Measurements from ENCODE around the gene CHRNA3.

Gene CHRNA3

DNA sequence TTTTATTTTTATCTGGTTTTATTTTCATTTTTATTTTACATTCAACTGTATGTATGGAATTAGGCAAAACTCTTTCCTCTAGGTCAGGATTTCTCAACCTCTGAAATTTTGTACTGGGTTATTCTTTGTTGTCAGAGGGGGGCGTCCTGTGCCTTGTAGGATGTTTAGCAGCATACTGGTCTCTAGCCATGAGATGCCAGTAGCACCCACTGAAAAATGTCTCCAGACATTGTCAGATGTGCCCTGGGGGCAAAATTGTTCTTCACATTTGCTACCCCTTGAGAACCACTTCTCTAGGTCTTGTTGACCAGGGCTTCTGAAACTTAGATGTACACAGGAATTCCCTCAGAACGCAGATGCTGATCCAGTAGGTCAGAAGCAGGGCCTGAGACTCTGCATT is 50.1 kb downstream of the CHRNA3 start:
- Histone ChIP-seq H2AFZ (no peak overlapping the region), H3K36me3 (ENCODE audit: control insufficient read depth, insufficient read depth, low read length) (no peaks in the 10 kb centered on the region), H3K4me1 (no peaks in the 10 kb centered on the region), H3K79me2 (no peaks in the 10 kb centered on the region), H3K27ac (no peak overlapping the region), H3K4me3 (ENCODE audit: low read depth, low read length) (no peak overlapping the region), H3K9me3 (ENCODE audit: control insufficient read depth, low read length) (no peaks in the 10 kb centered on the region), H3K9ac (no peak overlapping the region), H3K4me2 (ENCODE audit: low read length) (no peak overlapping the region), H3K27me3 (ENCODE audit: control insufficient read depth, insufficient read depth, low read length) (no peaks in the 10 kb centered on the region)
- TF ChIP-seq CTCF (IDR thresholded peaks at IDR 0.05): no peak

DNA sequence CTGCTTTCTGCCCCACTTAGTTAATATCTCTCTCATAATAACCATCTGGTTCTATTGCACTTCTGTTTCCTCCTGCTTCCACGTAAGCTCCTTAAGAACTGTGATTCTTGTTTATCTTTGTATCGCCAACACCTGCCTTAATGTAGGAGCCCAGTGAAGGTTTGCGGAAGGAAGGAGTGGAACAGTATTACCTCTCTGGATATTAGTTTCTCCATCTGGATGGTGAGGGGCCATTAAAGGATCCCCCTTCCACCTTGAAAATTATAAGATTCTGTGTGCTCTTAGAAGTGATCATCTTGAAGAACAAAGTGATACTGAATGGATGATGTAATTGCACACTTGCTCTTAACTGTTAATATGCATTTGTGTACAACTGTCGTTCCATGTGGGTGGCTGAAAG is 53.3 kb downstream of the CHRNA3 start:
- Histone ChIP-seq H3K4me2 (ENCODE audit: low read length) (no peak overlapping the region), H3K9me3 (ENCODE audit: control insufficient read depth, low read length) (no peaks in the 10 kb centered on the region), H3K36me3 (ENCODE audit: control insufficient read depth, insufficient read depth, low read length) (no peaks in the 10 kb centered on the region), H3K9ac (no peak overlapping the region), H3K79me2 (no peaks in the 10 kb centered on the region), H3K27me3 (ENCODE audit: control insufficient read depth, insufficient read depth, low read length) (no peaks in the 10 kb centered on the region), H3K4me3 (ENCODE audit: low read depth, low read length) (no peak overlapping the region), H3K4me1 (no peaks in the 10 kb centered on the region), H2AFZ (no peak overlapping the region), H3K27ac (no peak overlapping the region)
- no peak for TF ChIP-seq CTCF (IDR thresholded peaks at IDR 0.05)

DNA sequence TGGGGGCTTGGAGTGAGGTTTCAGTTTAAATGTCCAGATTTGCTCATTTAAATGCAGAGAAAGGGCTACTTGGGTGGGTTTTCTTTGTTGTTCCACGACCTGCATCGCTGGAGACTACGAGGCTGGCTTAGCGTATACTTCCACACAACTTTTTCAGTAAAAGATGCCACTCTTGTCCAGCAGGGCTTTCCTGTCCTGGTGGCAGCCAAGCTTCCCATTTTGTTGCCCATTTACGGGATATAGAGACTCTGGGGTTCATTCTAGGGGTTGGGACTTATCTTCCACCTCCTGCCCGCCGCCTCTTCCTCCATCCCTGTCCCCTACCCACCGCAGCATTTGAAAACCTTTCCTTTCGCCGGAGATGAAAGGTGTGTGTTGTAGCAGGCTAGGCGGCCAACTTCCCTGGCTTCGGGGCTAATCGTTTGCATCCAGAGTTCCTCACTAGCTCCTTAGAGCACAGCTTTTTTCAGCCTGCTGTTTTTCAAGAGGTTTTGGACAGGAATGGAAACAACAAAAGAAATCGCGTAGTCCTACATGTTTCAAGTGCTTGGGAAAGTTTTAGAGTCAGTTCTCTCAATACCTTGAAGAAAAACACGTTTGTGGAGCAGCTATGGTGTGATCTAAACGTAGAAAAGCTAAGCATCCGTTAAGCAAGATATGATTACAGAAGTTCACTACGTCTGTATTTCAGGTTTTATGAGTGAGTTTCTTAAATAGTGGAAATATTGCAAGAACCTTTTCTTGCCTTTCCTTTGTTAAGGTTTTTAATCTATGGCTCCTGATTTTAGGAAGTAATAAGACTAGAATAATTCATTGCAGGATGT is 54.6 kb downstream of the CHRNA3 start:
- peak overlapping the region; percentile 52 for H3K4me3 ChIP-seq (ENCODE audit: low read depth, low read length)
- peak overlapping the region; percentile 87 for H3K4me2 ChIP-seq (ENCODE audit: low read length)
- H3K9me3 ChIP-seq (ENCODE audit: control insufficient read depth, low read length): no peaks in the 10 kb centered on the region
- no peak for TF ChIP-seq CTCF (IDR thresholded peaks at IDR 0.05)
- H3K27me3 ChIP-seq (ENCODE audit: control insufficient read depth, insufficient read depth, low read length): no peaks in the 10 kb centered on the region
- H3K36me3 ChIP-seq (ENCODE audit: control insufficient read depth, insufficient read depth, low read length): no peaks in the 10 kb centered on the region
- no peaks in the 10 kb centered on the region for H3K4me1 ChIP-seq
- H2AFZ ChIP-seq: peak overlapping the region; percentile 85
- peak overlapping the region; percentile 19 for H3K27ac ChIP-seq
- no peaks in the 10 kb centered on the region for H3K79me2 ChIP-seq
- H3K9ac ChIP-seq: no peak overlapping the region

GRCh38 chr15:78565097-78565950 is 55.5 kb downstream of the CHRNA3 start, which contains the start of gene CHRNA5:
Gene CHRNA5, plus strand, starts transcription at chr15:78565520. Its CDS starts 200 bp downstream, at chr15:78565720.
- Histone ChIP-seq H3K27me3 (ENCODE audit: control insufficient read depth, insufficient read depth, low read length) (no peaks in the 10 kb centered on the region), H3K4me2 (ENCODE audit: low read length) (peak within 1 kb of the TSS; percentile 87), H3K4me3 (ENCODE audit: low read depth, low read length) (peak within 1 kb of the TSS; percentile 52), H3K4me1 (no peaks in the 10 kb centered on the region), H3K79me2 (no peaks in the 10 kb centered on the region), H2AFZ (peak within 1 kb of the TSS; percentile 85), H3K9me3 (ENCODE audit: control insufficient read depth, low read length) (no peaks in the 10 kb centered on the region), H3K27ac (peak within 1 kb of the TSS; percentile 19), H3K36me3 (ENCODE audit: control insufficient read depth, insufficient read depth, low read length) (no peaks in the 10 kb centered on the region), H3K9ac (no peak within 1 kb of the TSS)
- no peak for TF ChIP-seq CTCF (IDR thresholded peaks at IDR 0.05)
